Liver (tissue), 9 donors: Measurements from ENCODE around the gene PLB1. TPM values are rescaled to one million over a fixed set of nuclear protein-coding genes. Genes with fewer than 3 reads are reported as not detected.

Source experiments
- DNase-seq: peaks from one replicate; pipeline ENCODE4 v3.0.0-alpha.2; 2017; ENCODE audit warnings: low spot score
- H3K27ac ChIP-seq, 2 donors: one replicate each; pipeline ENCODE4 v1.7.0; 2013; ENCODE audit warnings: inconsistent platforms in 2 of 2, low read length in 2 of 2, control low read depth in 1 of 2, low read depth in 1 of 2, mild to moderate bottlenecking in 1 of 2
- H3K27me3 ChIP-seq, 4 donors: one replicate each; pipeline versions ENCODE4 v1.6.1 to v1.7.0; 2013; ENCODE audit warnings: low read length in 3 of 4, inconsistent platforms in 1 of 4, mild to moderate bottlenecking in 1 of 4, moderate library complexity in 1 of 4; ENCODE audit not compliant: control insufficient read depth in 4 of 4, insufficient read depth in 4 of 4
- H3K36me3 ChIP-seq, 4 donors: one replicate each; pipeline versions ENCODE4 v1.6.1 to v1.7.0; 2013; ENCODE audit warnings: low read length in 3 of 4, mild to moderate bottlenecking in 3 of 4, low read depth in 1 of 4, moderate library complexity in 1 of 4; ENCODE audit not compliant: control insufficient read depth in 4 of 4, insufficient read depth in 3 of 4
- H3K4me1 ChIP-seq, 4 donors: one replicate each; pipeline versions ENCODE4 v1.6.1 to v1.7.0; 2013; ENCODE audit warnings: low read length in 3 of 4, mild to moderate bottlenecking in 3 of 4, moderate library complexity in 1 of 4; ENCODE audit not compliant: control insufficient read depth in 4 of 4, insufficient read depth in 4 of 4
- H3K4me3 ChIP-seq, 3 donors: one replicate each; pipeline versions ENCODE4 v1.6.1 to v1.7.0; 2013; ENCODE audit warnings: low read length in 3 of 3, control low read depth in 1 of 3, low read depth in 1 of 3, mild to moderate bottlenecking in 1 of 3
- H3K9ac ChIP-seq, 2 donors: one replicate each; pipeline ENCODE4 v1.7.0; 2013; ENCODE audit warnings: low read length in 2 of 2, mild to moderate bottlenecking in 2 of 2, moderate library complexity in 2 of 2, control low read depth in 1 of 2, low read depth in 1 of 2
- H3K9me3 ChIP-seq, 4 donors: one replicate each; pipeline versions ENCODE4 v1.6.1 to v1.7.0; 2013; ENCODE audit warnings: low read length in 3 of 4; ENCODE audit not compliant: control insufficient read depth in 4 of 4
- ATF3 ChIP-seq: IDR thresholded peaks from 2 replicates; pipeline ENCODE4 v1.6.1; 2016; ENCODE audit warnings: antibody characterized with exemption
- CTCF ChIP-seq: fragments of 150-350 bp; IDR thresholded peaks from 2 replicates; pipeline ENCODE4 v1.5.1; 2017; ENCODE audit warnings: improper control_type of control experiment, low read depth, low read length; ENCODE audit not compliant: missing input control
- EGR1 ChIP-seq, 2 donors: IDR thresholded peaks; 2 replicates each; pipeline ENCODE4 v1.6.1; 2016 to 2018; ENCODE audit warnings: antibody characterized with exemption in 2 of 2, low read depth in 2 of 2
- FOXA1 ChIP-seq: IDR thresholded peaks from 2 replicates; pipeline ENCODE4 v1.6.1; 2016; ENCODE audit warnings: antibody characterized with exemption
- FOXA2 ChIP-seq: IDR thresholded peaks from 2 replicates; pipeline ENCODE4 v1.6.1; 2016; ENCODE audit warnings: antibody characterized with exemption
- GABPA ChIP-seq, 2 donors: IDR thresholded peaks in 1 of 2; conservative IDR thresholded peaks in 1 of 2; 2 replicates each; pipeline ENCODE4 v1.6.1; 2016; ENCODE audit warnings: antibody characterized with exemption in 2 of 2, mild to moderate bottlenecking in 1 of 2, moderate library complexity in 1 of 2
- HNF4A ChIP-seq, 2 donors: conservative IDR thresholded peaks; 2 replicates each; pipeline ENCODE4 v1.6.1; 2016; ENCODE audit warnings: antibody characterized with exemption in 2 of 2, mild to moderate bottlenecking in 2 of 2
- HNF4G ChIP-seq: IDR thresholded peaks from 2 replicates; pipeline ENCODE4 v1.6.1; 2016; ENCODE audit warnings: antibody characterized with exemption
- JUND ChIP-seq, 2 donors: IDR thresholded peaks; 2 replicates each; pipeline ENCODE4 v1.6.1; 2016; ENCODE audit warnings: antibody characterized with exemption in 2 of 2
- MAX ChIP-seq: IDR thresholded peaks from 2 replicates; pipeline ENCODE4 v1.6.1; 2016; ENCODE audit warnings: antibody characterized with exemption
- NR2F2 ChIP-seq: IDR thresholded peaks from 2 replicates; pipeline ENCODE4 v1.6.1; 2016; ENCODE audit warnings: antibody characterized with exemption
- RAD21 ChIP-seq, 2 donors: IDR thresholded peaks; 2 replicates each; pipeline ENCODE4 v1.6.1; 2016; ENCODE audit warnings: antibody characterized with exemption in 2 of 2, mild to moderate bottlenecking in 2 of 2
- REST ChIP-seq: IDR thresholded peaks from 2 replicates; pipeline ENCODE4 v1.6.1; 2016; ENCODE audit warnings: antibody characterized with exemption, mild to moderate bottlenecking
- RXRA ChIP-seq, 2 donors: IDR thresholded peaks; 2 replicates each; pipeline ENCODE4 v1.6.1; 2017 to 2018; ENCODE audit warnings: antibody characterized with exemption in 2 of 2, mild to moderate bottlenecking in 1 of 2
- SP1 ChIP-seq: IDR thresholded peaks from 2 replicates; pipeline ENCODE4 v1.6.1; 2018; ENCODE audit warnings: antibody characterized with exemption, mild to moderate bottlenecking
- TAF1 ChIP-seq: conservative IDR thresholded peaks from 2 replicates; pipeline ENCODE4 v1.6.1; 2016; ENCODE audit warnings: antibody characterized with exemption, mild to moderate bottlenecking
- YY1 ChIP-seq: IDR thresholded peaks from 2 replicates; pipeline ENCODE4 v1.6.1; 2016; ENCODE audit warnings: antibody characterized with exemption, mild to moderate bottlenecking
- ZBTB33 ChIP-seq: IDR thresholded peaks from 2 replicates; pipeline ENCODE4 v1.6.1; 2016; ENCODE audit warnings: antibody characterized with exemption
- WGBS: extraction: QIAGEN DNeasy Blood & Tissue Kit; methylation state at CpG from one replicate; pipeline ENCODE4 v1.1.7; 2013; 5-methylcytosine and 5-hydroxymethylcytosine counted together
- polyA plus RNA-seq, 2 donors: library from polyadenylated mRNA; stranded (reverse) in 1 of 2; unstranded in 1 of 2; fragments of 200-250 nt in 1 of 2; fragments of >200 nt in 1 of 2; fragmentation: Nextera tagmentation in 1 of 2; extraction: Ambion mirVana in 1 of 2; gene quantifications; one replicate each; pipeline versions ENCODE4 v1.2.1 to v1.2.3, GENCODE V29; 2013 to 2015
- total RNA-seq, 2 donors: library from RNA; depleted of rRNA; stranded (reverse); fragments of >200 nt; gene quantifications; one replicate each; pipeline ENCODE4 v1.2.3, GENCODE V29; 2014
- donor health status: healthy.
- donor health status: healthy.
- donor health status: healthy.
- donor health status: healthy.
- donor health status: healthy.

PLB1 gene
- total and polyA plus RNA-seq, 4 donors: 0.58 to 4.5 (median 1.6) TPM

GRCh38 chr2:28492282-28492681 is 3.6 kb upstream of the PLB1 start:
- peaks cover 0 to 3% (median 0%) of the 10 kb centered on the region in 4 donors for H3K27me3 ChIP-seq
- H3K9ac ChIP-seq: no peak overlapping the region
- H3K36me3 ChIP-seq: no peaks in the 10 kb centered on the region
- H3K4me1 ChIP-seq: no peaks in the 10 kb centered on the region
- no peak for DNase-seq
- TF ChIP-seq HNF4A (conservative IDR thresholded peaks at IDR 0.05): no peak
- no peak for TF ChIP-seq MAX
- no peak for TF ChIP-seq CTCF
- no peak for TF ChIP-seq ATF3
- no peak for TF ChIP-seq HNF4G
- no peak for TF ChIP-seq RXRA (IDR thresholded peaks at IDR 0.05)
- no peak for TF ChIP-seq ZBTB33
- TF ChIP-seq YY1: no peak
- no peak for TF ChIP-seq JUND (IDR thresholded peaks at IDR 0.05)
- TF ChIP-seq FOXA2: no peak
- no peak for TF ChIP-seq SP1
- no peak for TF ChIP-seq TAF1
- TF ChIP-seq NR2F2: no peak
- TF ChIP-seq GABPA (IDR thresholded peaks at IDR 0.05 in 1 of 2, conservative IDR thresholded peaks at IDR 0.05 in 1 of 2): no peak
- TF ChIP-seq EGR1 (IDR thresholded peaks at IDR 0.05; ENCODE audit: low read depth in 2 of 2): no peak
- TF ChIP-seq FOXA1: no peak
- no peak for TF ChIP-seq RAD21 (IDR thresholded peaks at IDR 0.05)
- TF ChIP-seq REST: no peak
- 73% methylated on average over 1 of the region's 1 CpG for WGBS
- no peak overlapping the region for H3K4me3 ChIP-seq
- H3K9me3 ChIP-seq: no peaks in the 10 kb centered on the region
- H3K27ac ChIP-seq: no peak overlapping the region
